SU-DHL-6 (cell line): ENCODE results near the gene PNLIPRP3.

ENCODE experiments used
- H2AFZ ChIP-seq: fragments of 200-600 bp; sonication (generic); 2 replicates; pipeline ENCODE4 v1.6.1; 2014; ENCODE audit warnings: low read depth, mild to moderate bottlenecking, moderate library complexity, mixed read lengths, antibody characterized with exemption, low read length; ENCODE audit not compliant: severe bottlenecking
- H3F3A ChIP-seq: fragments of 200-600 bp; shearing (Covaris generic); 2 replicates; pipeline ENCODE4 v1.6.0; 2016; ENCODE audit warnings: antibody characterized with exemption, mild to moderate bottlenecking; ENCODE audit not compliant: insufficient read depth
- H3K27ac ChIP-seq: fragments of 200-600 bp; sonication (generic); 2 replicates; pipeline ENCODE4 v1.5.1; 2016; ENCODE audit warnings: low read depth, mild to moderate bottlenecking, low read length, moderate library complexity, mixed read lengths
- H3K27me3 ChIP-seq: fragments of 200-600 bp; sonication (generic), shearing (Covaris generic); 2 replicates; pipeline ENCODE4 v1.6.0; 2014; ENCODE audit warnings: mild to moderate bottlenecking, low read length
- H3K36me3 ChIP-seq: fragments of 200-600 bp; sonication (generic); 2 replicates; pipeline ENCODE4 v1.6.1; 2014; ENCODE audit warnings: mild to moderate bottlenecking, low read length, mixed read lengths
- H3K4me2 ChIP-seq: fragments of 300-600, 200-600 bp; shearing (Covaris generic), sonication (generic); 2 replicates; pipeline ENCODE4 v1.6.0; 2014; ENCODE audit warnings: low read length, low read depth, mild to moderate bottlenecking; ENCODE audit not compliant: poor library complexity, severe bottlenecking
- H3K4me3 ChIP-seq: fragments of 200-600 bp; sonication (generic); 2 replicates; pipeline ENCODE4 v1.5.1; 2014; ENCODE audit warnings: antibody characterized with exemption, low read length, mild to moderate bottlenecking, mixed read lengths; ENCODE audit not compliant: insufficient read depth, poor library complexity, severe bottlenecking
- H3K79me2 ChIP-seq: fragments of 200-600 bp; sonication (generic); 2 replicates; pipeline ENCODE4 v1.6.1; 2014; ENCODE audit warnings: mild to moderate bottlenecking, low read length, moderate library complexity; ENCODE audit not compliant: insufficient read depth
- H3K9ac ChIP-seq: fragments of 200-600 bp; sonication (generic); 2 replicates; pipeline ENCODE4 v1.7.0; 2014; ENCODE audit warnings: mild to moderate bottlenecking, low read length
- H3K9me2 ChIP-seq: fragments of 200-600 bp; sonication (generic); replicated peaks from 2 replicates; pipeline ENCODE4 v1.6.1; 2014; ENCODE audit warnings: low read length; ENCODE audit not compliant: insufficient read depth
- H3K9me3 ChIP-seq: fragments of 200-600 bp; sonication (generic); 2 replicates; pipeline ENCODE4 v1.6.1; 2014; ENCODE audit warnings: low read length, mixed read lengths; ENCODE audit not compliant: insufficient read depth
- H4K20me1 ChIP-seq: fragments of 200-600 bp; sonication (generic); 2 replicates; pipeline ENCODE4 v1.6.1; 2014; ENCODE audit warnings: low read depth, mild to moderate bottlenecking, antibody characterized with exemption, low read length, moderate library complexity, mixed read lengths
- CTCF ChIP-seq: fragments of 200-600 bp; sonication (generic); IDR thresholded peaks from one replicate; pipeline ENCODE4 v1.5.1; 2017; ENCODE audit warnings: antibody characterized with exemption, mild to moderate bottlenecking, low read length, moderate library complexity; ENCODE audit not compliant: insufficient read depth, poor library complexity, severe bottlenecking
- EZH2phosphoT487 ChIP-seq: fragments of 200-600 bp; sonication (generic), shearing (Covaris generic); conservative IDR thresholded peaks from 2 replicates; pipeline ENCODE4 v1.6.1; 2018; ENCODE audit warnings: mild to moderate bottlenecking, antibody characterized with exemption, low read length, moderate library complexity, mixed read lengths

Gene PNLIPRP3

GRCh38 chr10:116524736-116525135 lies 97.1 kb downstream of the PNLIPRP3 start:
- no peaks in the 10 kb centered on the region for H4K20me1 ChIP-seq
- no peaks in the 10 kb centered on the region for H3K27me3 ChIP-seq
- H2AFZ ChIP-seq: no peak overlapping the region
- no peak overlapping the region for H3K9ac ChIP-seq
- no peaks in the 10 kb centered on the region for H3F3A ChIP-seq
- H3K4me2 ChIP-seq: no peak overlapping the region
- no peaks in the 10 kb centered on the region for H3K9me3 ChIP-seq
- H3K4me3 ChIP-seq: no peak overlapping the region
- H3K36me3 ChIP-seq: no peaks in the 10 kb centered on the region
- no peaks in the 10 kb centered on the region for H3K79me2 ChIP-seq
- no peak for TF ChIP-seq EZH2phosphoT487
- H3K9me2 ChIP-seq: no peaks in the 10 kb centered on the region
- H3K27ac ChIP-seq: no peak overlapping the region

- no peaks in the 10 kb centered on the region for H3K27me3 ChIP-seq
- no peak overlapping the region for H2AFZ ChIP-seq
- no peaks in the 10 kb centered on the region for H4K20me1 ChIP-seq
- H3K9me2 ChIP-seq: no peaks in the 10 kb centered on the region
- no peak overlapping the region for H3K4me2 ChIP-seq
- no peaks in the 10 kb centered on the region for H3K79me2 ChIP-seq
- H3K27ac ChIP-seq: no peak overlapping the region
- H3K4me3 ChIP-seq: no peak overlapping the region
- H3F3A ChIP-seq: no peaks in the 10 kb centered on the region
- TF ChIP-seq CTCF: no peak
- no peak for TF ChIP-seq EZH2phosphoT487
- H3K36me3 ChIP-seq: no peaks in the 10 kb centered on the region
- no peak overlapping the region for H3K9ac ChIP-seq
- no peaks in the 10 kb centered on the region for H3K9me3 ChIP-seq
Observed at GRCh38 chr10:116526219-116526618, 98.6 kb downstream of the PNLIPRP3 start.
